Stimulated activated CD4-positive, alpha-beta T cell treated with anti-CD3 and anti-CD28 coated beads, Interleukin-4, amount 100 ng/mL, for 4 hours (primary cell): ENCODE data around the gene CCT6B.
"Not testable (repeated sequence)": the region's sequence is repeated elsewhere in the genome, so short reads cannot be mapped to it uniquely, and the experiment has no call there.

Experiments
- DNase-seq, 2 experiments: peaks; one replicate each; pipeline ENCODE4 v3.0.0-alpha.2; 2020

The CCT6B gene

DNA sequence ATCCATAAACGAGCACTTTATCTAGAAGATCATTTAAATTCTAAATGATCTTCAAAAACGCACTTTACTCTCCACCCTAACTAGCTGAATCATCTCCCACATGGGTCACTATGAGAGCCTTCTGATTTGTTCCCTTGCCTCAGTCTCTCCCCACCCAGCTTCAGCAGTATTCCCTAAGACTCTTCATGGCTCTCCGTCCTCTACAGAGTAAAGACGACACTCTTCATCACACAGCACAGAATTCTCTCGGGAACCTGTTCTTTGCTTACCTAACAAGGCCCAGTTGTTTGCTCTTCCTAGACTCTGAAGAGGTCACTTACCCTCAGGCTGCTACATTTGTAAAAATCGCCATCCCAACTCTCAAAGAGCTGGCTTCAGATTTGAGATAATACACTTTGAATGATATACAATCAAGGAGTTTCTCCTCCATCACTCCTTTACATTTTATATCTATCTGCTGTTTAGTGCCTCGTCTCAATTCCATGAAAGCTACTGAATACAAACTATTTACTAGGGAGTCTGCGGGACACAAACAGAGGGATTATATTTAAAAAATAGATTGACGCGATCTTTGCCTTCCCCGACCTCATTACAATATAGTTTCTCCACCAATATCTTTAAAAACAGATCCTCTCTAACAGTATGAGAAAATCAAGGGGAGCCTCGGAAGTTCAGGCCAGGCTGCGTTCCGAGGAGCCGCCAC is 18.5 kb upstream of the CCT6B start:
- no peak for DNase-seq

DNA sequence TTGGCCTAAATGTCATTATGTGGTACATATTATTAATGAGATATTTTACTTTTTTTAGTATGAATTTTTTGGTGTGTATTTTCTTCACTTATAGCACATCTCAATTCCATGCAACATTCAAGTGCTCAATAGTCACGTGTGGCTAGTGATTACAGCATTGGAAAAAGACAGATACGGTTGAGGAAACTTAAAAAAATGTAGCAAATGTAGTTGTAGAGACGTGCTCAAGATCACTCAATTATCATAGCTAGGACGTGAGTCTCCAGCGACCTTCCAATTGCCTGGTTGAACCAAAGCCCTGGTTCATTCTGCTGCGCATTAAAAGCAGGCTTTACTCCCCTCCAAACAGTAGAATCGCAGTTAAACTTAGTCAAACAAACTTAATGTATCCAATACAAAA is 17.9 kb upstream of the CCT6B start:
- DNase-seq: no peak

DNA sequence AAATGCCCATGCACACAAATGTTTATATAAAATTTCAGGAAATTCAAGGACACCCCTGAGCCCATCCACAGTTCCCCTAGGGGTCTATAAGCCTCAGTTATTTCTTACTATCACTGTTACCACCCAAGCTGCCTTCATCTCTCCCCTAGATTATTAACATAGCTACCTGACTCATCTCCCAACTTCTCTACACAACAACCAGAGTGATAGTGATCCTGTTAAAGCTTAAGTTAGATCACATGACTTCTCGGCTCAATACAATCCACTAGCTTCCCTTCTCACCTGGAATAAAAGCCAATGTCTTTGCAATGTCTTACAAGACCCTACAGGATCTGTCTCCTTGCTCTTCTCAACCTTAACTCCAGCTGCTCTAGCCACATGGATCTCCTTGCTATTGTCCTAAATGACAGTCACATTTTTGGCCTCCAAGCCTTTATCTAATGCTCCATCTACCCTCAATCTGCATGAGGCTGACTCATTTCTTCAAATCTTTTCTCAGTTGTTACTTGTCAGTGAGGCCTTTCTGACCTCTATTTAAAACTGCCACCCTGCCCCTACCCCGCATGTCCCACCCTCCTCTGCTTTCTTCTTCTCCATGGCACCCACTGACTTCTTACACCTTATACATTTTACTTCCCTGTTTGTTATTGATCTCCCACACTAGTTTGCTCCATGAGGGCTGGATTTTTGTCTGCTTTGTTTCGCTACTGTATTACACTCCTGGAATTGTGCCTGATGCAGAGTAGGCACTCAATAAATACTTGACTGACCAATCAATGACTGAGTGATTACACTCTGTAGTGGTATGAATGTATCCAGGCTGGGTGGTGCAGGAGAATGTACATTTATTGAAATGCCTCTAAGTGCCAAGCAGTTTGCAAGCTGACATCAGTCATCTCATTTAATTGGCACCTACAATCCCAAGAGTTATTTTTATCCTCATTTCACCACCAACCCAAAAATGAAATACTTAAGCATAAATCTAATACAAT is 13.8 kb upstream of the CCT6B start:
- DNase-seq: no peak

GRCh38 chr17:34974179-34974578 is 12.9 kb upstream of the CCT6B start:
- DNase-seq: no peak

DNA sequence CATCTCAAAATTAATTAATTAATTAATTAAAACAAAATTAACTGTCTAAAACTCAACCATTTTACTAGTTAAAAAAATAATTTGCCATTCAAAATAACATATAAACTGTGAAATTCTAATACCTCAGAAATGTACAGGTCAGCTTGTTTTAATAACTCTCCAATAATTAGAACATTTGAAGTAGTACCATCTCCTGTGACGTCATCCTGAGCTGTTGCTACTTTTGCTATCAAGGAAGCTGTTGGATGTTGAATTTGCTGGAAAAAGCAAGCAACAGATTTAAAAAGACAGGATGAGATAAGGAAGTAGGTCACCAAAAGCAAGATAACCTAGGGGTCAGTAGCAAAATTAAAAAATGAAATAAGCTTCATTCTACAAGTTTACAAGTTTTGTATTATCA is 2.8 kb downstream of the CCT6B start:
- no peak for DNase-seq

DNA sequence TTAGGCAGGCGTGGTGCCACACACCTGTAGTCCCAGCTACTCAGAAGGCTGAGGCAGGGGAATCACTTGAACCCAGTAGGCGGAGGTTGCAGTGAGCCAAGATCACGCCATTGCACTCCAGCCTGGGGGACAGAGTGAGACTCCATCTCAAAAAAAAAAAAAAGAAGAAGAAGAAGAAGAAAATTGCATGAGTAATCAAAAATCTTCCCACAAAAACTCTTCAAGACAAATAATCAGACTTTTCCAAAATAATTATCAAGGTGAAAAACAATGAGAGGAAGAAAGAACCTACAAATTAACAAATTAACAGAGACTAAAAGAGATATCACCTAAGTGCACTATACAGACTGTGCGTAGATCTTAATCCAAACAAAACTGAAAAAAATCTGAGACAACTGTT is 10.5 kb downstream of the CCT6B start:
- not testable (repeated sequence) for DNase-seq

DNA sequence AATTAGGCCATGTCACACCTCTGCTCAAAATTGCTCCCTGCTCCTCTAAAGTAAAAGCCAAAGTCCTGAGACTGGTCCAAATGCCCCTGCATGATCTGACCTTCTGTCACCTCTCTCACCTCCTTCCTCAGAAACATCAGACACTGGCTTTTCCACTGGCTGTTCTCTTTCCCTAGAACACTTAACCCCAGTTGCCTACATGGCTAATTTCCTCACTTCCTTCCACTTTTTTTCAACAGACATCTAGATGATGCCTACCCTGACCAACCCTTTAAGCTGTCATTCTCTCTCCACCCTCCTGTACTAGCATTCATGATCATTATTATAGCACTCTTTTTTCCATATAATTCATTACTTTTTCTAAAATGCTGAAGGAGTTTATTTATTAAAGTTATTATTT is 31.0 kb downstream of the CCT6B start:
- DNase-seq: no peak

DNA sequence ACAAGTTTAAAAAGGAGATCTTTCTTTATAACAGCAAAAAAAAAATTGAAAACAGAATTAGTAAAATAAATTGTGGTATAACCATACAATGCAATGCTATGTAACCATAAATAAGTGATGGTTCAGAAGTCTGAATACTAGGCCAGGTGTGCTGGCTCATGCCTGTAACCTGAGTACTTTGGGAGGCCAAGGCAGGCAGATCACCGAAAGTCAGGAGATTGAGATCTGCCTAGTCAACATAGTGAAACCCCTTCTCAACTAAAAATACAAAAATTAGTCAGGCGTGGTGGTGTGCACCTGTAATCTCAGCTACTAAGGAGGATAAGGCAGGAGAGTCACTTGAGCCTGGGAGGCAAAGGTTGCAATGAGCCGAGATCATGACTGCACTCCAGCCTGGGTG is 34.6 kb downstream of the CCT6B start:
- no peak for DNase-seq

DNA sequence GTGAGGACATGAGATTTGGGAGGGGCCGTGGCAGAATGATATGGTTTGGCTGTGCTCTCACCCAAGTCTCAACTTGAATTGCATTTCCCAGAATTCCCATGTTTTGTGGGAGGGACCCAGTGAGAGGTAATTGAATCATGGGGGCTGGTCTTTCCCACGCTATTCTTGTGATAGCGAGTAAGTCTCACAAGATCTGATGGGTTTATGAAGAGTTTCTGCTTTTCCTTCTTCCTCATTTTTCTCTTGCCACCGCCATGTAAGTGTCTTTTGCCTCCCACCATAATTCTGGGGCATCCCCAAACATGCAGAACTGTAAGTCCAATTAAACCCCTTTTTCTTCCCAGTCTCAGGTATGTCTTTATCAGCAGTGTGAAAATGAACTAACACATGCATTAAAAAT is 40.6 kb downstream of the CCT6B start:
- no peak for DNase-seq

DNA sequence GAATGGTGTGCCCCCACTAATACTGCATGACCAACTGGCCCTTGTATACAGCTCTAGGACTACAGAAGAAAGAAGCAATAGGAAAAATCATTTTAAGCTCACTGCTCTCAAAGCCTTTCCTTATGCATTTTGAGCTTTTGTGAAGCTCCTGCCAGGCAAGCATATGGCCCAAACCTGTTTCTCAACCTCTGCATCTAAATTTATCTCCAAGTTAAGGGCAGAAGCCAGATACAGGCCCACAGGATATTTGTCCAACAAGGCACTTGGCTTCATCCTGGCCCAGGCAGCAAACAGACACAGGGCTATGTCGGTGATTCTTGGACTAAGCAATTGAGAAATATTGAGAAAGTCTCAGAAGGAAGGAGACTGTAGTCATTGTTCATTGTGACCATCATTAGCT is 43.9 kb downstream of the CCT6B start:
- DNase-seq: no peak

DNA sequence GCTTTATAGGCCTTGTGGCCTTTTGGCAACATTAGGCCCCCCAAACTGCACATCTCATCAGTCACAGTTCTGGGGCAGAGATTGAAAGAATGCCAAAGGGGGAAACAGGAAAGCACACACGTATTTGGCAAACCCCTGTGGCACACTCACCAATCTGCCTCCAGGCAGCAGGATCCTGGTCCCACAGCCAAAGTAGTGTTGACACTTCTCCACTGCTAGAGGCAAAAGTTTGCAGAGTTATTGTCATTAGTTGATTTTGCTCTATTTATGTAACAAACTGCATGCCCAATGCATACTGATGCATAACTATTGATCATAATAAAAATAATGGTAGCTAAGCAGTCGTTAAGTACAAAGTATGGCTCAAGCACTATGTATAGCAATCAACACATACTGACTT is 45.1 kb downstream of the CCT6B start:
- no peak for DNase-seq

DNA sequence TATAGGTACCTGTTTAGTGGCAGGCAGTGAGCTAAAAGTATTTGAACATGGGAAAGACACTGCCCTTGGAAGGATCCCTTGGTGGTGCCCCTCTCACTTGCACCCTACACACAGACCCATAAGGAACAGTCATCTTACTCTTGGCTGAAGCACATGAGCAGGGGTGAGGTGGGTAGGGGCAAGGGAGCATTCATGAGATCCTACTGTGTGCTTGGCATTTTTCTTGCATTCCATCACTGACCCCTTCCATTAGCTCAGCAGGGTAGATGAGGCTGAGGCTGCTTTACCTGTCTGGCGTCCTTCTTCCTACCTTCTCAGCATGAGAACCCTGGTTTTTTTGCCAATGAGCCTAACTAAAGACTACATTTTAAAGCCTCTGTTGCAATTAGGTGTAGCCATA is 48.3 kb downstream of the CCT6B start:
- DNase-seq: no peak

GRCh38 chr17:34909040-34909439 is 52.2 kb downstream of the CCT6B start:
- no peak for DNase-seq

DNA sequence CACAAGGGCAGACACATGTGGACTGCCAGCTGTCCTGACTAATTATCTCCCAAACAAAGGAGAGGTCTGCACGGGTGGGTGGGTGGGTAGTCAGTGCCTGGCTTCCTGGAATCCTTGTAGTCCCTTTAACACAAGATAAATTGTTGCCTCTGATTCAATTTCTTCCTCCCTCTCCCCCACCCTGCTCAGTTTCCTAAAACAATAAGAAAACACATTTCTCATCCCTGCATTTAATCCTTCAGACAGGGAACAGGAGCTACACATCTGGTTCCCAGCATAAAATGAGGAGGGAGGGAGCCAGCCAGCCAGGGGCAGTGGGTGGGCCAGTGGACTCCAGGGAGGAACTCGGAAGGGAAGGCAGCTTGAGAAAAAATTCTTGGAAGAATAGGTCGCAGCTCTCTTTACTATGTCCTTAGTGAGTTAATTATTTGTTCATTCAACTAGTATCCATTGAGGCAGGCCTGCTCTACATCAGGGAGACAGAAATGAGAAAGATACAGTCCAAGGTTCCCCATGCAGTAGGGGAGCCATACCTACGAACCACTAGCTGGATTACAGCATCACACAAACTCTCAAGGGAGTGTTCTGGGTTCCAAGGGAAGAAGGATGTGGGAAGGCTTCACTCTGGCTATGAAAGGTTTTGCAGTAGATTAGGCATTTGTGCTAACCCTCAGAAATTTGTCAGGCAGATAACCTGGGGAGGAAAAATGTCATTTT is 58.3 kb downstream of the CCT6B start:
- DNase-seq: no peak

DNA sequence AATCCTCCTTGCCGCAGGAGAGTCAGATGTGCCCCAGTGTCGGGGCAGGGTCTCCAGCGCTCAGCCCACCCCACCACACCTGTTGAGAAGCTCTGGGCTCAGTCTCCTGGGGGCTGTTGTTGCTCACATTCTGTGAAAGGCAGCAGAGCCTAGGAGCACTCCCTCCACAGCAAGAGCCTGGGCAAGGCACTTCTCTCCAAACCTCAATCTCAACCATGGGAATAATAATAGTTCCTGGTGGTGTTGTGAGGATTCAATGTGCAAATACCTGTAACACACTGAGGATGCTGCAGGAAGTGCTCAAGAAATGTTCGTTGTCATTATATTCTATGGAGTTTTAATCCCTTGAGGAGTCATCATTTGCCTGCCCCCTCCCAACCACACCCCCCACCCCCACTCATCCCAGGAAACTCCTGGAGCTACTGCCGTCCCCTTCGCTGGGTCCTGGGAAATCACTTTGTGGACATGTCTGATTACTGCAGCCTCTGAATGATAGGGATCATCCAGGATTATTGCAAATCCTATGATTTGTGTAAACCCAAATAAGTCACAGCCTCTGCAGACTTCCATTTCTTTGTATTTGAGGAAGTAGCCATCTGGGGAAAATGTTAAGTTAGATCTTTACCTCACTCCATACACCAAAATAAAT is 61.5 kb downstream of the CCT6B start:
- DNase-seq: no peak

GRCh38 chr17:34895383-34895782 is 65.9 kb downstream of the CCT6B start:
- no peak for DNase-seq

- no peak for DNase-seq
Measured at GRCh38 chr17:34894964-34895363, 66.3 kb downstream of the CCT6B start.

DNA sequence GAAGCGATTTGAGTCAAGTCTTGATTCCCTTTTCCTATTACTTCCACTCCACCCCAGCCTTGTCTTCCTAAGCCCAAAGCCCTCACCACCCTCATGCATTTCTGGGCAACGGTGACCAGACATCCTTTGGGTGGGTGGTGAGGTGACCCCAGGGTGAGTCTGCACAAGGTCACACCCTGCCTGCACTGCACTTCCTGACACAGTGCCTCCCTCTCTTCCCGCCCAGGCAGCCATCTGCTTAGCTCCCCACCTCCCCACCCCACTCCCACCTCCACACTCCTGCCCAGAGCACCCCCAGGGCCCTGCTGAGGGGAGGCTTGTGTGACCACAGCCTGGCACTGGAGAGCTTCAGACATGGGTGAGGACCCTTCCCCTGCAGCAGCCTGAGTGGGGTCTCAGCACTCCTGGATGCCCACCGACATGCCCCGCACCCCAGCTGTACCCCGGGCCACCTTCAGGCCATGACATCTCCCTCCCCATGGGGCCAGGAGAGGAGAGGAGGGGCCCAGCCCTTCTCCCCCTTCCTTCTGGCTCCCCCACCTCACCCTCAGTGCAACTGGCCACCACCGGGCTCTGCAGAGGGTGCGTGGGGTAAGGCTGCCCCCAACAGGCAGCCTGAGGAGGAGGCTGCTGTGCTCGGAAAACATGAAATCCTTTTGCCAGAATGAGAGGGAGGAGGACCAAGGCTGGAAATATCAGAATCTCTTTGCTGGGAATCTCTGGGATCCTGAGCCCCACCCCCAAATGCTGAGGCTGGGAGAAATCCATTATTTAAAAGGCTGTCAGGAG is 68.6 kb downstream of the CCT6B start:
- DNase-seq: no peak

GRCh38 chr17:34886831-34887230 is 74.4 kb downstream of the CCT6B start:
- DNase-seq: no peak

GRCh38 chr17:34885076-34885475 is 76.2 kb downstream of the CCT6B start:
- no peak for DNase-seq

GRCh38 chr17:34884597-34884996 is 76.7 kb downstream of the CCT6B start:
- DNase-seq: no peak
